OCI-LY1 (cell line): ENCODE results near the gene LDLRAD4.

Source experiments
- H2AFZ ChIP-seq: fragments of 200-600 bp; sonication (generic), shearing (Covaris generic); 2 replicates; pipeline ENCODE4 v1.6.0; 2014; ENCODE audit warnings: antibody characterized with exemption, mild to moderate bottlenecking, low read length
- H3F3A ChIP-seq: fragments of 200-600 bp; sonication (generic), shearing (Covaris generic); 2 replicates; pipeline ENCODE4 v1.6.0; 2014; ENCODE audit warnings: mild to moderate bottlenecking, antibody characterized with exemption, low read length, moderate library complexity; ENCODE audit not compliant: insufficient read depth
- H3K27ac ChIP-seq: fragments of 200-600 bp; sonication (generic); 2 replicates; pipeline ENCODE4 v1.5.1; 2014; ENCODE audit warnings: low read length, mixed run types, mild to moderate bottlenecking, low read depth; ENCODE audit not compliant: poor library complexity, severe bottlenecking
- H3K27me3 ChIP-seq: fragments of 200-600 bp; sonication (generic); 2 replicates; pipeline ENCODE4 v1.6.0; 2014; ENCODE audit warnings: antibody characterized with exemption, mild to moderate bottlenecking, low read length, moderate library complexity; ENCODE audit not compliant: insufficient read depth
- H3K36me3 ChIP-seq: fragments of 200-600 bp; sonication (generic); 2 replicates; pipeline ENCODE4 v1.6.1; 2014; ENCODE audit warnings: mild to moderate bottlenecking, antibody characterized with exemption, low read length, moderate library complexity, mixed read lengths; ENCODE audit not compliant: insufficient read depth
- H3K4me1 ChIP-seq: fragments of 200-600 bp; sonication (generic); 2 replicates; pipeline ENCODE4 v1.5.1; 2014; ENCODE audit warnings: mild to moderate bottlenecking, low read length, moderate library complexity; ENCODE audit not compliant: insufficient read depth, severe bottlenecking
- H3K4me2 ChIP-seq: fragments of 200-600 bp; sonication (generic), shearing (Covaris generic); 2 replicates; pipeline ENCODE4 v1.6.1; 2014; ENCODE audit warnings: low read length
- H3K4me3 ChIP-seq: fragments of 200-600 bp; sonication (generic); 2 replicates; pipeline ENCODE4 v1.5.1; 2014; ENCODE audit warnings: low read length, low read depth, mild to moderate bottlenecking, mixed read lengths; ENCODE audit not compliant: poor library complexity, severe bottlenecking
- H3K79me2 ChIP-seq: fragments of 200-600 bp; shearing (Covaris generic); 2 replicates; pipeline ENCODE4 v1.6.1; 2016; ENCODE audit warnings: mixed run types, low read length, mixed read lengths; ENCODE audit not compliant: insufficient read depth
- H3K9ac ChIP-seq: fragments of 200-600 bp; sonication (generic), shearing (Covaris generic); 2 replicates; pipeline ENCODE4 v1.6.1; 2014; ENCODE audit warnings: mild to moderate bottlenecking, low read length, mixed read lengths
- H3K9me2 ChIP-seq: fragments of 200-600 bp; sonication (generic), shearing (Covaris generic); 2 replicates; pipeline ENCODE4 v1.6.1; 2014; ENCODE audit warnings: low read depth, mild to moderate bottlenecking, low read length, mixed read lengths
- H3K9me3 ChIP-seq: fragments of 200-600 bp; shearing (Covaris generic); 2 replicates; pipeline ENCODE4 v1.6.1; 2014; ENCODE audit warnings: low read length, mixed read lengths
- H4K20me1 ChIP-seq: fragments of 200-600 bp; sonication (generic), shearing (Covaris generic); 2 replicates; pipeline ENCODE4 v1.6.0; 2016; ENCODE audit warnings: mild to moderate bottlenecking, low read length; ENCODE audit not compliant: insufficient read depth
- EZH2 ChIP-seq: fragments of 200-600 bp; sonication (generic), shearing (Covaris generic); IDR thresholded peaks from 2 replicates; pipeline ENCODE4 v1.8.0; 2017; ENCODE audit warnings: borderline replicate concordance, mixed run types, mild to moderate bottlenecking, antibody characterized with exemption, low read length, moderate library complexity, mixed read lengths
- TF ChIP-seq, protein P1 (sequence below): fragments of 200-600 bp; sonication (generic), shearing (Covaris generic); IDR thresholded peaks from 2 replicates; pipeline ENCODE4 v1.5.1; 2017; ENCODE audit warnings: mild to moderate bottlenecking, antibody characterized with exemption, low read length, moderate library complexity, mixed read lengths

LDLRAD4 gene

DNA sequence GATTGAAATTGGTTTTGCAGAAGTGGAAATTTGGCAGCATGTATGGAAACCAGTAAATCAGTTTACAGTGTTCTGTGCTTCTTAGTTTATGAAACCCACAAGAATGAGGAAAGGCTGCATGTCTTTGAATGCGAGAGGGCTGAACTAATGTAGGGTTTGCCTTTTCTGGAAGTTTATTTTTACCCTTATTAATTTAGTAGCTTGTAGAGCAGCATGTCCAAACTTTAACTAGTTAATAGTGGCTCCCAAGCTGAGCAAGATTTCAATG lies 50.4 kb downstream of the LDLRAD4 start:
- no peaks in the 10 kb centered on the region for H3F3A ChIP-seq
- no peak overlapping the region for H3K9ac ChIP-seq
- H3K27ac ChIP-seq: no peak overlapping the region
- H3K27me3 ChIP-seq: peaks cover 6% of the 10 kb centered on the region
- no peak overlapping the region for H3K4me2 ChIP-seq
- no peak for TF ChIP-seq EZH2
- TF ChIP-seq, protein P1, sequence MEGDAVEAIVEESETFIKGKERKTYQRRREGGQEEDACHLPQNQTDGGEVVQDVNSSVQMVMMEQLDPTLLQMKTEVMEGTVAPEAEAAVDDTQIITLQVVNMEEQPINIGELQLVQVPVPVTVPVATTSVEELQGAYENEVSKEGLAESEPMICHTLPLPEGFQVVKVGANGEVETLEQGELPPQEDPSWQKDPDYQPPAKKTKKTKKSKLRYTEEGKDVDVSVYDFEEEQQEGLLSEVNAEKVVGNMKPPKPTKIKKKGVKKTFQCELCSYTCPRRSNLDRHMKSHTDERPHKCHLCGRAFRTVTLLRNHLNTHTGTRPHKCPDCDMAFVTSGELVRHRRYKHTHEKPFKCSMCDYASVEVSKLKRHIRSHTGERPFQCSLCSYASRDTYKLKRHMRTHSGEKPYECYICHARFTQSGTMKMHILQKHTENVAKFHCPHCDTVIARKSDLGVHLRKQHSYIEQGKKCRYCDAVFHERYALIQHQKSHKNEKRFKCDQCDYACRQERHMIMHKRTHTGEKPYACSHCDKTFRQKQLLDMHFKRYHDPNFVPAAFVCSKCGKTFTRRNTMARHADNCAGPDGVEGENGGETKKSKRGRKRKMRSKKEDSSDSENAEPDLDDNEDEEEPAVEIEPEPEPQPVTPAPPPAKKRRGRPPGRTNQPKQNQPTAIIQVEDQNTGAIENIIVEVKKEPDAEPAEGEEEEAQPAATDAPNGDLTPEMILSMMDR: no peak
- no peaks in the 10 kb centered on the region for H3K9me2 ChIP-seq
- H3K79me2 ChIP-seq: no peaks in the 10 kb centered on the region
- H3K36me3 ChIP-seq: no peaks in the 10 kb centered on the region
- H4K20me1 ChIP-seq: no peaks in the 10 kb centered on the region
- H3K4me3 ChIP-seq: no peak overlapping the region
- no peaks in the 10 kb centered on the region for H3K9me3 ChIP-seq
- no peak overlapping the region for H2AFZ ChIP-seq
- no peaks in the 10 kb centered on the region for H3K4me1 ChIP-seq

DNA sequence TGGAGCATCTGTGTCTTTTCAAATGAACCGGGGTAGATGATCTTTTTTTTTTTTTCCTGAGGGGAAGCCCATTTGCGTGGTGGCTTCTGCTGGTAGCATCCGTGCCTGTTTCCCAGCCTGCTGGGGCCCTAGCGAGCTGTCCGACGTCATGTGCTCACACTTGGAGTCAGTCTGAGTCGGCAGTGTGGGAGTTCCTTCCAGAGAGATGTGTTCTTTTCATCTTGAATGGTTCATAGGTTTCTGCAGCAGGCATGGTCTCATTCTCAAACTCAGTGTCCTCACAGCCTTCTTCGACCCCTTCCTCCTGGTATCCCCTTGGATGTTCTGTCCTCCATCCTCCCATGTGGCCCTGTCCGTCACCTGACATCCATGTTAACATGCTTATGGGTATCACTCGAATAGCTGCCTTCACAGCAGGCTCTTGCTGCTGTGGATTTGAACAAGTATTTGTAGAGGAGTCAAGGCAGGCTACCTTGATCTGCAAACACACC lies 51.0 kb downstream of the LDLRAD4 start:
- H3K9ac ChIP-seq: no peak overlapping the region
- H3K79me2 ChIP-seq: no peaks in the 10 kb centered on the region
- H4K20me1 ChIP-seq: no peaks in the 10 kb centered on the region
- no peak for TF ChIP-seq EZH2
- TF ChIP-seq, protein P1: no peak
- no peak overlapping the region for H3K4me2 ChIP-seq
- H3K36me3 ChIP-seq: no peaks in the 10 kb centered on the region
- H3F3A ChIP-seq: no peaks in the 10 kb centered on the region
- H2AFZ ChIP-seq: no peak overlapping the region
- no peaks in the 10 kb centered on the region for H3K4me1 ChIP-seq
- peaks cover 6% of the 10 kb centered on the region for H3K27me3 ChIP-seq
- no peaks in the 10 kb centered on the region for H3K9me3 ChIP-seq
- no peak overlapping the region for H3K27ac ChIP-seq
- no peaks in the 10 kb centered on the region for H3K9me2 ChIP-seq
- no peak overlapping the region for H3K4me3 ChIP-seq

DNA sequence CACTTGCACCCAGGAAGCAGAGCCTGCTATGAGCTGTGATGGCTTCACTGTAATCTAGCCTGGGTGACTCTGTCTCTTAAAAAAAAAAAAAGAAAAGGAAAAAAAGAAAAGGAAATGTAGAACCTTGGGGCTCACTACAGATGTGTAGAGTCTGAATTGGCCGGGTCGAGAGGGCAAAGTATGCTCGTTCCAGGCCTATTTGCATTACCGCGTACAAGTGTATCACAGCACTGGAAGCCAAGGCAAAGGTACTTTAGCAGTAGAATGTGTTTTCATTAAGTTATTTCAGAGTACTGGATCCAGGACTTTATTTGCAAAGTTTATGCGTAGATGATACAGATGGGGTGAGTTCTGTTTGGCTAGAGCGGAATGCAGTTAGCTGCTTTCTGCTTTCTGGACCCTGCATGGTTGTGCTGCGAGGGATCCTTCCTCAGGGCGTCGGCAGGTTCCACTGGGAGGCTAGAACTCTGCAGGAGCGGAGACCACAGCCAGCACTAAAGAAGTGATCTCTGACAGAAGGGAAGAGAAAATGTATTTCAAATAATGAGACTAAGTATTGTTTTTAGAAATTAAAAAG lies 51.8 kb downstream of the LDLRAD4 start:
- Histone ChIP-seq H3K4me1 (no peaks in the 10 kb centered on the region), H2AFZ (no peak overlapping the region), H3K4me2 (no peak overlapping the region), H3K9ac (no peak overlapping the region), H3K4me3 (no peak overlapping the region), H3K9me2 (no peaks in the 10 kb centered on the region), H3F3A (no peaks in the 10 kb centered on the region), H3K27ac (no peak overlapping the region), H4K20me1 (no peaks in the 10 kb centered on the region), H3K79me2 (no peaks in the 10 kb centered on the region), H3K9me3 (no peaks in the 10 kb centered on the region), H3K27me3 (peaks cover 6% of the 10 kb centered on the region), H3K36me3 (no peaks in the 10 kb centered on the region)
- TF ChIP-seq, protein P1: no peak
- no peak for TF ChIP-seq EZH2
